ENCODE results near the gene BRAF. TPM values are rescaled to one million over a fixed set of nuclear protein-coding genes. Genes with fewer than 3 reads are reported as not detected.
"Not testable (repeated sequence)": the region's sequence is repeated elsewhere in the genome, so short reads cannot be mapped to it uniquely, and the experiment has no call there.

The BRAF gene
- total RNA-seq, 1 donor from 2014 or later: 26.0 TPM

DNA sequence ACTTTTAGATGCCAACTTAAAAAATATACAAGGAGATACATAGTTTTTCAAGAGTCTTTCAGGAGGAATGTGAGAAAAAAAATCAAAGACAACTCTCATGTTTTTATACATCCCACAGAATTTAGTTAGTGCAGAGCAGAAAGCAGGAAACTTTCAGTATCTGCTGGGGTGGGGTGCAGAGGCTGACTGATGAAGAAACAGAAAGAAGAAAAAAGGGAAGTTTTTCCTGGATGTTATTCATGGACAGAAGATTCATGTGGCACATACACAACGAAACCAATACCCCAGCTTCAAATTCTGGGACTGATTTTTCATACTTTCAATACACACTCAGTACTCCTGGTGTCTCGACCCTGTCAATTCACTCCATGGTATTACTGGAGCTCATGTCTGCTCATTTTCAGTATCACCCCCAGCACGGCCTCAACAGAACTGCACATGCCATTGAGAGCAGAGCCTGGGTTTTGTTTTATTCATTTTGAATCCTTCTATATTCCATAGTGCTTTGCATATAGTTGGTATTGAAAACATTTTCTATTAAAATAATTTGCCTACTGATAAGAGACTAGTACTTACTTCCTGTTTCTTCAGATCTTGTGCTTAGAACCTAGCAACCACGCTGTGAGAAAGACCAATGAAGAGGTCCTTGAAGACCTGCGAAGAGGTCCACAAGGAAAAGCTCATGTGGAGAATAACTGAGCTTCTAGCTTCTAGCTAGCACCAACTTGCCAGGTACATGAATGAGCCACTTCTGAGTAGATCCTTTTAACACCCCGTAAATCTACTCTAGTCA is 179.3 kb downstream of the BRAF start:
- TF ChIP-seq EZH2 (IDR thresholded peaks at IDR 0.05; ENCODE audit: insufficient read depth, low read length): no peak
- TF ChIP-seq, protein P1, sequence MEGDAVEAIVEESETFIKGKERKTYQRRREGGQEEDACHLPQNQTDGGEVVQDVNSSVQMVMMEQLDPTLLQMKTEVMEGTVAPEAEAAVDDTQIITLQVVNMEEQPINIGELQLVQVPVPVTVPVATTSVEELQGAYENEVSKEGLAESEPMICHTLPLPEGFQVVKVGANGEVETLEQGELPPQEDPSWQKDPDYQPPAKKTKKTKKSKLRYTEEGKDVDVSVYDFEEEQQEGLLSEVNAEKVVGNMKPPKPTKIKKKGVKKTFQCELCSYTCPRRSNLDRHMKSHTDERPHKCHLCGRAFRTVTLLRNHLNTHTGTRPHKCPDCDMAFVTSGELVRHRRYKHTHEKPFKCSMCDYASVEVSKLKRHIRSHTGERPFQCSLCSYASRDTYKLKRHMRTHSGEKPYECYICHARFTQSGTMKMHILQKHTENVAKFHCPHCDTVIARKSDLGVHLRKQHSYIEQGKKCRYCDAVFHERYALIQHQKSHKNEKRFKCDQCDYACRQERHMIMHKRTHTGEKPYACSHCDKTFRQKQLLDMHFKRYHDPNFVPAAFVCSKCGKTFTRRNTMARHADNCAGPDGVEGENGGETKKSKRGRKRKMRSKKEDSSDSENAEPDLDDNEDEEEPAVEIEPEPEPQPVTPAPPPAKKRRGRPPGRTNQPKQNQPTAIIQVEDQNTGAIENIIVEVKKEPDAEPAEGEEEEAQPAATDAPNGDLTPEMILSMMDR (IDR thresholded peaks at IDR 0.05; ENCODE audit: insufficient read depth, low read depth, low read length): no peak
- Histone ChIP-seq H3K9ac (ENCODE audit: low read length) (no peak overlapping the region), H3K79me2 (ENCODE audit: insufficient read depth, low read length) (no peaks in the 10 kb centered on the region), H3K27me3 (ENCODE audit: insufficient read depth, low read length) (no peaks in the 10 kb centered on the region), H3K9me3 (ENCODE audit: insufficient read depth, low read depth, low read length) (no peaks in the 10 kb centered on the region), H3K27ac (ENCODE audit: low read depth, low read length) (no peak overlapping the region), H3K4me2 (ENCODE audit: low read length) (no peak overlapping the region), H4K20me1 (ENCODE audit: insufficient read depth, low read length) (peaks cover 3% of the 10 kb centered on the region), H3K36me3 (ENCODE audit: insufficient read depth, low read length) (peaks cover 9% of the 10 kb centered on the region), H2AFZ (ENCODE audit: low read depth, low read length) (no peak overlapping the region), H3K4me1 (ENCODE audit: insufficient read depth, low read length) (no peaks in the 10 kb centered on the region), H3K4me3 (ENCODE audit: insufficient read depth, low read depth, low read length) (no peak overlapping the region)
- Mint-ChIP-seq H3K27ac (ENCODE audit: unreplicated experiment) (no peak overlapping the region), H3K9me3 (ENCODE audit: unreplicated experiment) (no peaks in the 10 kb centered on the region), H3K36me3 (ENCODE audit: low read depth, unreplicated experiment) (peaks cover 8% of the 10 kb centered on the region), H3K4me1 (ENCODE audit: low read depth, unreplicated experiment) (no peaks in the 10 kb centered on the region), H3K27me3 (ENCODE audit: low read depth, unreplicated experiment) (no peaks in the 10 kb centered on the region), H3K4me3 (ENCODE audit: unreplicated experiment) (no peak overlapping the region)
- DNase-seq (ENCODE audit: low read depth) (no peak), FAIRE-seq (no peak)

DNA sequence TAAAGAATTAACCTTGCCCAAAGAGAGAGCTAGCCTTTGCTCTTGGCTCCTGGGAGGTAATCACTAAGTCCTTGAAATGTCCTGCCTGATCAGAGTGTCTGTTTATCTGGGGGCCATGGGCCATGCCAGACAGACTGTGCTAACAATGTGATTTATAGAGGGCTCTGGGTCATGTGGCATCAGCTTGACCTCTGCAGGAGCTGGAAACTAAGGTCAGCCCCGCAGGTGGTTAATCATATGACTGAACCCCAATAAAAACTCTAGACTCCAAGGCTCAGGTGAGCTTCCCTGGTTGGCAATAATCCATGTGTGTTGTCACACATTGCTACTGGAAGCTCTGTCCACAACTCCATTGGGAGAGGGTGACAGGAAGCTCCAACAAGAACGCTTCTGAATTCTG is 180.7 kb downstream of the BRAF start:
- no peak overlapping the region for H3K9ac ChIP-seq (ENCODE audit: low read length)
- H3K4me1 Mint-ChIP-seq (ENCODE audit: low read depth, unreplicated experiment): no peaks in the 10 kb centered on the region
- DNase-seq (ENCODE audit: low read depth) (no peak), FAIRE-seq (no peak)
- no peaks in the 10 kb centered on the region for H3K9me3 Mint-ChIP-seq (ENCODE audit: unreplicated experiment)
- no peak overlapping the region for H2AFZ ChIP-seq (ENCODE audit: low read depth, low read length)
- TF ChIP-seq EZH2 (IDR thresholded peaks at IDR 0.05; ENCODE audit: insufficient read depth, low read length): no peak
- TF ChIP-seq, protein P1 (IDR thresholded peaks at IDR 0.05; ENCODE audit: insufficient read depth, low read depth, low read length): no peak
- no peak overlapping the region for H3K27ac Mint-ChIP-seq (ENCODE audit: unreplicated experiment)
- H3K27ac ChIP-seq (ENCODE audit: low read depth, low read length): no peak overlapping the region
- H3K4me3 Mint-ChIP-seq (ENCODE audit: unreplicated experiment): no peak overlapping the region
- H3K27me3 Mint-ChIP-seq (ENCODE audit: low read depth, unreplicated experiment): no peaks in the 10 kb centered on the region
- H3K79me2 ChIP-seq (ENCODE audit: insufficient read depth, low read length): no peaks in the 10 kb centered on the region
- H3K9me3 ChIP-seq (ENCODE audit: insufficient read depth, low read depth, low read length): no peaks in the 10 kb centered on the region
- H3K4me2 ChIP-seq (ENCODE audit: low read length): no peak overlapping the region
- H3K36me3 ChIP-seq (ENCODE audit: insufficient read depth, low read length): peaks cover 9% of the 10 kb centered on the region
- no peaks in the 10 kb centered on the region for H3K27me3 ChIP-seq (ENCODE audit: insufficient read depth, low read length)
- peaks cover 3% of the 10 kb centered on the region for H4K20me1 ChIP-seq (ENCODE audit: insufficient read depth, low read length)
- peaks cover 5% of the 10 kb centered on the region for H3K36me3 Mint-ChIP-seq (ENCODE audit: low read depth, unreplicated experiment)
- no peaks in the 10 kb centered on the region for H3K4me1 ChIP-seq (ENCODE audit: insufficient read depth, low read length)
- no peak overlapping the region for H3K4me3 ChIP-seq (ENCODE audit: insufficient read depth, low read depth, low read length)

DNA sequence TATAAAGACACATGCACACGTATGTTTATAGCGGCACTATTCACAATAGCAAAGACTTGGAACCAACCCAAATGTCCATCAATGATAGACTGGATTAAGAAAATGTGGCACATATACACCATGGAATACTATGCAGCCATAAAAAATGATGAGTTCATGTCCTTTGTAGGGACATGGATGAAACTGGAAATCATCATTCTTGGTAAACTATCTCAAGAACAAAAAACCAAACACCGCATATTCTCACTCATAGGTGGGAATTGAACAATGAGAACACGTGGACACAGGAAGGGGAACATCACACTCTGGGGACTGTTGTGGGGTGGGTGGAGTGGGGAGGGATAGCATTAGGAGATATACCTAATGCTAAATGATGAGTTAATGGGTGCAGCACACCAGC is 181.5 kb downstream of the BRAF start:
- FAIRE-seq; H3K27me3 Mint-ChIP-seq (ENCODE audit: low read depth, unreplicated experiment); H3K4me3 ChIP-seq (ENCODE audit: insufficient read depth, low read depth, low read length); H3K4me2 ChIP-seq (ENCODE audit: low read length); H3K36me3 ChIP-seq (ENCODE audit: insufficient read depth, low read length); H4K20me1 ChIP-seq (ENCODE audit: insufficient read depth, low read length); DNase-seq (ENCODE audit: low read depth); H3K79me2 ChIP-seq (ENCODE audit: insufficient read depth, low read length); H3K27ac ChIP-seq (ENCODE audit: low read depth, low read length); H3K4me3 Mint-ChIP-seq (ENCODE audit: unreplicated experiment); H3K9me3 ChIP-seq (ENCODE audit: insufficient read depth, low read depth, low read length); H3K9ac ChIP-seq (ENCODE audit: low read length); H3K36me3 Mint-ChIP-seq (ENCODE audit: low read depth, unreplicated experiment); H2AFZ ChIP-seq (ENCODE audit: low read depth, low read length); H3K27me3 ChIP-seq (ENCODE audit: insufficient read depth, low read length); H3K4me1 Mint-ChIP-seq (ENCODE audit: low read depth, unreplicated experiment); H3K27ac Mint-ChIP-seq (ENCODE audit: unreplicated experiment); H3K9me3 Mint-ChIP-seq (ENCODE audit: unreplicated experiment); H3K4me1 ChIP-seq (ENCODE audit: insufficient read depth, low read length): not testable (repeated sequence)

All from astrocyte (in vitro differentiated cells and primary cell).